Mesothelial cell of epicardium (in vitro differentiated cells): Measurements from ENCODE around the gene ARHGAP21. TPM values are rescaled to one million over a fixed set of nuclear protein-coding genes. Genes with fewer than 3 reads are reported as not detected.
"Not testable (repeated sequence)": the region's sequence is repeated elsewhere in the genome, so short reads cannot be mapped to it uniquely, and the experiment has no call there.

Experiments
- DNase-seq, 2 experiments: peaks; one replicate each; pipeline ENCODE4 v3.0.0; 2021; ENCODE audit warnings: low spot score in 2 of 2; ENCODE audit not compliant: unreplicated experiment in 2 of 2
- H3K27ac Mint-ChIP-seq: 2 replicates; pipeline ENCODE4 v1.8.0; 2021; ENCODE audit warnings: mixed read lengths
- H3K27me3 Mint-ChIP-seq: 2 replicates; pipeline ENCODE4 v1.8.0; 2021; ENCODE audit warnings: low read depth, mixed read lengths
- H3K36me3 Mint-ChIP-seq: 2 replicates; pipeline ENCODE4 v1.8.0; 2021; ENCODE audit warnings: mixed read lengths
- H3K4me1 Mint-ChIP-seq: 2 replicates; pipeline ENCODE4 v1.8.0; 2021; ENCODE audit warnings: mixed read lengths
- H3K4me3 Mint-ChIP-seq: 2 replicates; pipeline ENCODE4 v1.8.0; 2021; ENCODE audit warnings: mild to moderate bottlenecking, moderate library complexity, mixed read lengths
- H3K9me3 Mint-ChIP-seq: 2 replicates; pipeline ENCODE4 v1.8.0; 2021; ENCODE audit warnings: mixed read lengths
- CTCF ChIP-seq: fragments of 200-600 bp; sonication (generic); IDR thresholded peaks from one replicate; pipeline ENCODE4 v1.5.0; 2021; ENCODE audit warnings: antibody characterized with exemption; ENCODE audit not compliant: unreplicated experiment
- total RNA-seq: library from RNA; stranded (reverse); gene quantifications from 3 replicates; pipeline ENCODE4 v1.2.1, GENCODE V29; 2021

Gene ARHGAP21
- total RNA-seq = 117 to 119 TPM (median 119 TPM) in 3 replicates

- Mint-ChIP-seq H3K4me1 (peaks cover 37% of the 10 kb centered on the region), H3K36me3 (no peaks in the 10 kb centered on the region), H3K27ac (peak within 1 kb of the TSS; percentile 98), H3K4me3 (peak within 1 kb of the TSS; percentile 91), H3K9me3 (no peaks in the 10 kb centered on the region), H3K27me3 (no peaks in the 10 kb centered on the region)
- TF ChIP-seq CTCF = no peak
- peak; percentile 51 to 73 for DNase-seq
Measured at GRCh38 chr10:24723788-24724380, at the start of gene ARHGAP21. Gene ARHGAP21 (minus strand): TSS chr10:24723887. CDS start chr10:24721899, 1,988 bp downstream.

GRCh38 chr10:24771943-24772694 is 48.4 kb upstream of the ARHGAP21 start:
- TF ChIP-seq CTCF = no peak
- Mint-ChIP-seq H3K9me3 (no peaks in the 10 kb centered on the region), H3K4me3 (no peak overlapping the region), H3K27me3 (no peaks in the 10 kb centered on the region), H3K36me3 (no peaks in the 10 kb centered on the region), H3K27ac (no peak overlapping the region), H3K4me1 (peaks cover 13% of the 10 kb centered on the region)
- no peak for DNase-seq

- H3K27ac Mint-ChIP-seq, H3K4me3 Mint-ChIP-seq, DNase-seq, H3K27me3 Mint-ChIP-seq: not testable (repeated sequence)
- Mint-ChIP-seq H3K4me1 (peaks cover 14% of the 10 kb centered on the region), H3K36me3 (peaks cover 14% of the 10 kb centered on the region), H3K9me3 (peaks cover 18% of the 10 kb centered on the region)
Measured at GRCh38 chr10:24764991-24765390, 41.3 kb upstream of the ARHGAP21 start.

GRCh38 chr10:24762966-24763623 is 39.4 kb upstream of the ARHGAP21 start:
- Mint-ChIP-seq H3K4me3 (no peak overlapping the region), H3K27ac (peak overlapping the region; percentile 78), H3K9me3 (peaks cover 18% of the 10 kb centered on the region), H3K27me3 (no peaks in the 10 kb centered on the region), H3K36me3 (peaks cover 14% of the 10 kb centered on the region), H3K4me1 (peaks cover 14% of the 10 kb centered on the region)
- no peak for TF ChIP-seq CTCF
- DNase-seq = no peak

GRCh38 chr10:24762161-24762924 is 38.7 kb upstream of the ARHGAP21 start:
- peaks cover 14% of the 10 kb centered on the region for H3K36me3 Mint-ChIP-seq

More at GRCh38 chr10:24762161-24762924, 38.7 kb upstream of the ARHGAP21 start:
- Mint-ChIP-seq H3K4me3 (no peak overlapping the region), H3K27me3 (no peaks in the 10 kb centered on the region), H3K4me1 (peaks cover 14% of the 10 kb centered on the region), H3K9me3 (peaks cover 18% of the 10 kb centered on the region), H3K27ac (peak overlapping the region; percentile 78)
- DNase-seq = no peak
- TF ChIP-seq CTCF = no peak
